Activated CD8-positive, alpha-beta memory T cell treated with anti-CD3 and anti-CD28 coated beads for 1 hour (primary cell): ENCODE results near the gene HMGN3.

ENCODE experiments used
- DNase-seq, 2 donors: peaks; one replicate each; pipeline ENCODE4 v3.0.0-alpha.2; 2020; ENCODE audit warnings: low read depth in 1 of 2; ENCODE audit errors: extremely low read depth in 1 of 2

Gene HMGN3

GRCh38 chr6:79188107-79188506 lies 46.4 kb downstream of the HMGN3 start:
- no peak for DNase-seq

- DNase-seq: no peak
These were observed 47.9 kb downstream of the HMGN3 start for GRCh38 chr6:79186564-79186963.

- no peak for DNase-seq
These were observed 49.8 kb downstream of the HMGN3 start for GRCh38 chr6:79184641-79185040.

DNA sequence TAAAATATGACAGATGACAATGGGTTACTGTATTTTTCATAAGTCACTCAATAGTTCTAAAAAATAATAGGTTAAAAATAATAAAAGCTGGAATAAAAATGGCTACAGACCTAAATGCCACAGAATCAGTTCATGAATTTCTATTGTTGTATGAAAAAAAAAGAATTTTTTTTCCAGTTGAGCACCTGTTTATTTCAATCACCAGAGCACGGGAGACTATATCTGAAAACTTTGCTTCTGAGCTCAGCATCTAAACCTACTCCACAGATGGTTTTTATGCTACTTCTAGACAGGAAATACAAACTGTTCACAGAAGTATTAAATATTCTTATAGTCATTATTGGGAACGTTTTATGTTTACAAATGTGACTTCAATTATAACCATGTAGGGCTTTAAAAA lies 50.4 kb downstream of the HMGN3 start:
- no peak for DNase-seq

DNA sequence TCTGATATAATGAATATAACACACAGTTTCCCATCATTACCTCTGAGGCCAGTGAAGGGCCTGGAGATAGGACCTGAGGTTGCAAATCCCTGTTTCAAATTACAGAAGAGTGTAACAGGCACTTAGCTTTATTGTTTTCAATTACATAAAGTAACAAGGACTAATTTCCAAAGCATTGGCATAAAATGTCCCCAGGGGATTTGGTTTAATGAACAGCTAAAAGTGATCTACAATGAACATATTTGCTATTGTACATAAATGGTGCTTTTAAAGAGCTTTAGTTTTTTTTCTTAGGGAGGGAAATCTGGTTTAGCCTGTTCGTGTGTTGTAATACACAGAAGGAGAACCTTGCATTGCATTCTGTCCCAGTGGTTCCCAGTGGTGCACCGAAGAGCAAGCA lies 54.4 kb downstream of the HMGN3 start:
- no peak for DNase-seq

- DNase-seq: no peak
These were observed 61.1 kb downstream of the HMGN3 start for GRCh38 chr6:79173378-79173777.

- DNase-seq: no peak
These were observed 63.5 kb downstream of the HMGN3 start for GRCh38 chr6:79170959-79171358.

DNA sequence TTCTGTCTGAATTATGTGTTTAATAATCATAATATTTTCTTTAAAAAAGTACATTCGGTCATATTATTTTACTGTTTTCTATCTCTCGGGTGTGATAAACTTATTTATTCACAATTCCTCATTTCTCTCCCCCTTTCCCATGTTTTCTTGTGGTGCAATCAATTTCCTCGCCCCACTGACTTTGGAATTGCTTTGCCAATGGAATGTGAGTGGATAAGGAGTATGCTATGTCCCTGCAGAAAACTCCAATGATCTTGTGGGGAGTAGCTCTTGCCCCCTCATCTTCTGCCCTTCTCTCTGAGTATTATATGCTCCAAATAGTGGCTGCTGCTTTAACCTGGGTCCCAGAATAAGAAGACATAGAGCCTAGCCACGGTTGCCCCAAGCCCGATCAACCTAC lies 64.1 kb downstream of the HMGN3 start:
- no peak for DNase-seq

GRCh38 chr6:79168695-79168980 lies 65.8 kb downstream of the HMGN3 start:
- DNase-seq: no peak

- no peak for DNase-seq
These were observed 66.4 kb downstream of the HMGN3 start for GRCh38 chr6:79167931-79168694.

DNA sequence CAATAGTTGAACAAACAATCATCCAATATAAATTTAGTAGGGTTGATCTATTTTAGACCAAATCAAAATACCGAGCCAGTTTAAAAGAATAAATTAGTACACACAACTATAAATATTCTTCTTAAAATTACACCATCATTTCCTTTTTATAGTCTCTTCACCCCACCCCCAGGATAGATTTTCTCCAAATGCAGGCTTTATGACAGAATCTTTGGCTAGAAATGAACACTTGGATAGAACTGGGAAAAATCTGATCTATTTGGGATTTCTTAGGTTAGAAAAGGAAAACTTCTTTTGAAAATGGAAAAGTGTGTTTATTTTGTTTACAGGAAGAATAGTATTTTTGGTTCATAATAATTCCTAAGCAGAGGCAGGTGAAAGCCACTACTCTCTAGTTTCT lies 74.6 kb downstream of the HMGN3 start:
- no peak for DNase-seq

DNA sequence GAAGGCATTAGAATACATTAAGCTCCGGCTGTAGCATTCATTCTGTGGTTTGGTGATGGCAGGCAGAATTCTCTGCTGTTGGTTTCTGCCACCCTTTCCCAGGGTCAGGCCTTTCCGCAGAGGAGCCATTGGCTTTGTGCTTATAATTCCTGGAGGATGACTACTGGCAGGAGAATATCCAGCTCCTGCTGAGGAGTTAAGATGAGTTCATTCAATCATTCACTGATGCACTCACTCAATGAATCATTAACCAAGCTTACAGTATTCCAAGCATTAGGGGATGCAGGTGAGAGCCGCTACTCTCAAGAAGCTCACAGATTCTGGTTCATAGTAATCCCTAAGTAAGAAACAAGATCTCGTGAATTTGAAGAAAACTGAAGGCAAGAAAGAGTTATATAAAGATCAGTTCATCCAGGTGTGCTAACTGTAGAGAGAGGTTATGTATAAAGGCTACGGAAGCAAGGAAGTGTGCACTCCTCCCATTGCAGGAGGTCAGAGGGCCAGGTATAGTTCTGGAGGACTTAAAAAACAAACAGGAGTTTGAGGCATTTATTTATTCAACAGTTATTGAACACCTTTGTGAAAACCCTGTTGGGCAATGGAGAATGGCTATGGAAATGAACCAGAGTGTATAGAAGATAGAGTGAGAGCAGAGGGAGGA lies 75.5 kb downstream of the HMGN3 start:
- no peak for DNase-seq

GRCh38 chr6:79157961-79158644 lies 76.4 kb downstream of the HMGN3 start:
- DNase-seq: no peak

GRCh38 chr6:79152269-79152737 lies 82.2 kb downstream of the HMGN3 start:
- DNase-seq: no peak
